A549 (cell line): ENCODE data around the gene SFTPB.

ENCODE experiments used
- CEBPB ChIP-seq, 2 experiments: fragments of >200 bp in 1 of 2; sonication (Bioruptor Twin) in 1 of 2; formaldehyde crosslinking in 1 of 2; IDR thresholded peaks; 2 replicates each; pipeline ENCODE4 v1.6.1; 2012 to 2016
- EP300 ChIP-seq, 2 experiments: fragments of >200 bp; sonication (Bioruptor Twin); formaldehyde crosslinking; IDR thresholded peaks; 2 replicates in 1 of 2; 3 replicates in 1 of 2; pipeline ENCODE4 v1.6.1; 2016 to 2017
- HDAC2 ChIP-seq: fragments of 200-600 bp; sonication (generic); IDR thresholded peaks from 2 replicates; pipeline ENCODE4 v1.6.1; 2016
- NR3C1 ChIP-seq: fragments of >200 bp; sonication (Bioruptor Twin); formaldehyde crosslinking; IDR thresholded peaks from 3 replicates; pipeline ENCODE4 v1.6.1; 2017
- PHF8 ChIP-seq: fragments of 200-600 bp; sonication (generic); IDR thresholded peaks from 2 replicates; pipeline ENCODE4 v1.6.1; 2016; ENCODE audit warnings: low read depth, mild to moderate bottlenecking, antibody characterized with exemption, moderate library complexity, borderline replicate concordance
- POLR2A ChIP-seq: IDR thresholded peaks from 2 replicates; pipeline ENCODE4 v1.6.1; 2012; ENCODE audit warnings: mild to moderate bottlenecking, low read length
- RAD21 ChIP-seq, 2 experiments: fragments of >200 bp in 1 of 2; sonication (Bioruptor Twin) in 1 of 2; formaldehyde crosslinking in 1 of 2; IDR thresholded peaks in 1 of 2; conservative IDR thresholded peaks in 1 of 2; 2 replicates in 1 of 2; 3 replicates in 1 of 2; pipeline ENCODE4 v1.6.1; 2012 to 2018; ENCODE audit warnings: inconsistent platforms in 1 of 2
- RNF2 ChIP-seq: fragments of 200-600 bp; sonication (generic); IDR thresholded peaks from 2 replicates; pipeline ENCODE4 v1.6.1; 2016; ENCODE audit warnings: low read depth, mild to moderate bottlenecking, antibody characterized with exemption, moderate library complexity, borderline replicate concordance
- TF ChIP-seq, protein P1 (sequence below): IDR thresholded peaks from 2 replicates; pipeline ENCODE4 v1.6.1; 2012

DNA sequence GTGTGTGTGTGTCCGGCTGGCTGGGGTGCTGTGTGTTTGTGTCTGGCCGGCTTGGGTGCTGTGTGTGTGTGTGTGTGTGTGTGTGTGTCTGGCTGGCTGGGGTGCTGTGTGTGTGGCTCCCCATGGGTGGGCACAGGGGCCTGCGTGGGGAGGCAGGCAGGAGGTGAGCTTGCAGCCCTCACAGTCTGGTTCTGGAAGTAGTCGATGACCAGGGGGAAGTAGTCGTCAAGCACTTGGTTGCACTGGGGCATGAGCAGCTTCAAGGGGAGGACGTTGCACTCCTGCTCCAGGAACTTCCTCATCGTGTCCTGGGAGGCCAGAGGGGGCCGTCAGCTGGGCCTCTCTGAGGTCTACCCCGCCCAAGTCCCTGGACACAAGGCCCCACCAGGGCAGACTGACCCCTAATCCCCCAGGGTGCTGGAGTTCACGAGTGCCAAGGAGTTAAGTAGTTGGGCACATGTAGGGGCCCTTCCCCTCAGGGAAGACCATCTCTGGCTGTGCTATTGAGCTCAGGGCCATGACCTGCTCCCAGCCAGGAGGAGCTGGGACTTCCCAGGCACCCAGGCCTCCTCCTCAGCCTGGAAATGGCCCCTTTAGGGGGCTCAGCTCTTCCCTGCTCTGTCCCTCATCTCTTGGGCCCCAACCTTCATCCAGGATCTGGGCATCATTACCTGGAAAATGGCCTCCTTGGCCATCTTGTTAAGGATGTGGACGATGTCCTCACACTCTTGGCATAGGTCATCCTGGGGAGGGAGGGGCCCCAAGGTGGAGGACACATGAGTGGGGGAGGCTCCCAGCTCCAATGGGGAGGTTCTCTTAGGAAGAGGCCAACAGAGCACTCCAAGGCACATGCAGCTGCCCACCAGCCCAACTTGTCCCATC, 1.3 kb downstream of the SFTPB start:
- TF ChIP-seq POLR2A (no peak), CEBPB (IDR thresholded peaks at IDR 0.05) (no peak), RAD21 (conservative IDR thresholded peaks at IDR 0.05 in 1 of 2, IDR thresholded peaks at IDR 0.05 in 1 of 2) (no peak), HDAC2 (no peak), EP300 (IDR thresholded peaks at IDR 0.05) (no peak), PHF8 (no peak), NR3C1 (no peak), RNF2 (no peak)
- TF ChIP-seq, protein P1, sequence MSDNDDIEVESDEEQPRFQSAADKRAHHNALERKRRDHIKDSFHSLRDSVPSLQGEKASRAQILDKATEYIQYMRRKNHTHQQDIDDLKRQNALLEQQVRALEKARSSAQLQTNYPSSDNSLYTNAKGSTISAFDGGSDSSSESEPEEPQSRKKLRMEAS: no peak
